ENCODE results near the gene SLC39A8. TPM values are rescaled to one million over a fixed set of nuclear protein-coding genes. Genes with fewer than 3 reads are reported as not detected.
"Not testable (repeated sequence)": the region's sequence is repeated elsewhere in the genome, so short reads cannot be mapped to it uniquely, and the experiment has no call there.

Gene SLC39A8
- total RNA-seq, 1 experiment from 2014 or later: 18.2 TPM

DNA sequence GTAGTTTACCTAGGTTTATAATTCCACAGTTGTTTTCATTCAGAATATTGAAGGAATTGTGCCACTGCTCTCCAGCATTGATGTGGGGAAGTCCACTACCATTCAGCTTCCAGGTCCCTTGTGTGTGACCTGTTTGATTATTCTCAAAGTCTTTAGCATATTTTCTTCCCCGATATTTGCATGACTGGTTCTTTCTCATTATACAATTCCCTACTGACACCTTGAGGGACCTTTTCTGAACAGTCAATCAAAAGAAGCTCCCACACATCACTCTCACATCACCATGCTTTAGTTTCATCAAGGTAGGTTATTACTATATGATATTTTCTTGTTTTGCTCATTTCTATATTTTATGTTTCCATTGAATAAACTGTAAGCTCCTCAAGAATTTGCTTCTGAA is 44.1 kb downstream of the SLC39A8 start:
- no peak for DNase-seq (ENCODE audit: low read depth)

GRCh38 chr4:102299354-102300107 is 45.8 kb downstream of the SLC39A8 start:
- peak; percentile 38 for DNase-seq (ENCODE audit: low read depth)

DNA sequence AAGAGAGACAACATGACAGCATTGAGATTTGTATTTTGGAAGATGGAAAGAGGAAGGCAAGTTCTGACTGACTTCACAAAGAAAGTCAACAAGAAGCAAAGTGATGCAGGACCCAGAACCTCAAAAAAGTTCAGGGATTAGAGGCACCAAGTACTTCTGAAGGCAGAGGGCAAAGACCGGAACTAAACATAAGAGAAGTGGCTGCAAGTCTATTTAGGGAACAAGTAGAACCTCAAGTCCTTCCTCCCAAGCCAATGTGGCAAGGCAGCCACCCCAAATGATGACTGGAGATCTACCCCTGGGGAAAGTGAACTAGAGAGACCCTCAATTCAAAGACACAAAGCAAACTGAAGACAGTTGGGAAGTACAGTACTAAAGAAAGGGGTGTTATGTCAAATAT is 46.6 kb downstream of the SLC39A8 start:
- DNase-seq (ENCODE audit: low read depth): no peak

DNA sequence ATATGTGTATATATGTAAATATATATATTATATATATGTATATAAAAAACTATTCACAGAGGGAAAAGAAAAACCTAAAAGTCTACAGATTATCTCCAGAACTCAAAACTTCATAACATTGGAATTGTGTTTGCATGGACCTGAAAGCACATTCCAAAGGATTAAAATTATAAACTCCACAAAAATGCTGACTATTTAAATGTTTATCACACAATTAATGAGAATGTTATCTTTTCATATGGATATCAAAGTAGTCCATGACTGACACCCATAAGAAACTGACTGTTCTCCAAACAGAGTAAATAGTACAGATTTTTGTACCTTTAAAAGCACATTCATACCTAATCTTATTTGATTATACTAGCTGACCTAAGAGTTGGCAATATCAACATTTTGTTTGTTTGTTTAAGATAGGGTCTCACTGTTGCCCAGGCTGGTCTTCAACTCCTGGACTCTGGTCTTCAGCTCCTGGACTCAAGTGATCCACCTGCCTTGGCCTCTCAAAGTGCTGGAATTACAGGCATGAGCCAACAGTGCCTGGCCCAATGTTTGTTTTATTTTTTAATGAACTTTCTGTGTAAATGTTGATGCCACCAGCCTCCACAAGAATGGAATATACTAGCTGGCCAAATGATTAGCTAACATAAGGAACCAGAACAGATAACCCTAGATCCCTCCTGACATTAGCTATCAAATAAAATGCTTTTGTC is 50.0 kb downstream of the SLC39A8 start:
- DNase-seq (ENCODE audit: low read depth): no peak

- DNase-seq (ENCODE audit: low read depth): no peak
Observed at GRCh38 chr4:102288497-102288896, 56.8 kb downstream of the SLC39A8 start.

DNA sequence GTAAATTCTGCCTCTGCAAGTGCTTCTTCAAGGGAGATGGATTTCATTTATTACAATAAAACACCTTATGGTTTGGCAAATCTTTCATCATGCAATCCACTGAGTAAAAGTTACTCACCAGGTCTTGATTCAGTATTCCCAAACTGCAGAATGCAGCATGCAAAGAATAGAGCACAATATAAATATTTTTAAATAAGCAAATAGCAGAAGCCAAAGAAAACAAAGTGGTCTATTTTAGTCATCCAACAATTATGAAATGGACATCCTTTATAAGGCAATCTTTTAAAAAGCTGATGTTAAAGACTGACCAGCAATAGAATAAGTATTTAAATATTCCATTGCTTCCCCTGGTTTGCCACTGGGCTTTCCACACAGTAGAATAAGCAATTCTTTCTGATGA is 59.5 kb downstream of the SLC39A8 start:
- DNase-seq (ENCODE audit: low read depth): peak; percentile 1

DNA sequence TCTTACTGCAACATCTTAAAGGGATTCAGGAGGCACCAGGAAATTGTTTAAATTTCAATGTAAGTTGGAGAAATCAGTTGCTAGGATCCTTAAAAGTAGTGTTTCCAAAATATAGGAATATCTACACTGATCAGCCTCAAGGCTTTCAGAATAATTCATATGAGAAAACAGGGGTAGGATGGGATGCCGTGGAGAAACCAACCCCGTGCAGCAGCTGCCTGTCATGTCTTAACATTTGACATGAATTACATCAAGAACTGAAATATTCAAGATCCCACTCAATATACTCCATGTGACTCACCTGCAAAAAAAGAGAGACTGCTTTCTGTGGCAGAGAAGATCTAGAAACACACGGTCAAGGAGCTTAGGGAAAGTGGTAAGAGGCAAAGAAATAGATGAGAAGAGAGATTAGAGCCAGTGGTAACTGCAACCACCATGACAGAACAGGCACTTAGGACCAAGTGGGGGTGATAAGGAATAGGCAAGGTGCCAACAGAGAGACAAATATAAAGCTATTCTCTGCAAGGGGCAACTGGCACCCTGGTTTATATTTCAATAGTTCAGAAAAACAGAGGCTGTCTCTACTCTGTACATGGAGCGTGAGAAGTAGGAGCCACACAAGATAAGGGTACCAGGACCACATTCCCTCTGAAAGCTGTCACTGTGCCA is 64.0 kb downstream of the SLC39A8 start:
- DNase-seq (ENCODE audit: low read depth): no peak

GRCh38 chr4:102273317-102273716 is 72.0 kb downstream of the SLC39A8 start:
- DNase-seq (ENCODE audit: low read depth): not testable (repeated sequence)

GRCh38 chr4:102272318-102272717 is 73.0 kb downstream of the SLC39A8 start:
- DNase-seq (ENCODE audit: low read depth): no peak

- DNase-seq (ENCODE audit: low read depth): no peak
Observed at GRCh38 chr4:102268355-102268754, 76.9 kb downstream of the SLC39A8 start.

DNA sequence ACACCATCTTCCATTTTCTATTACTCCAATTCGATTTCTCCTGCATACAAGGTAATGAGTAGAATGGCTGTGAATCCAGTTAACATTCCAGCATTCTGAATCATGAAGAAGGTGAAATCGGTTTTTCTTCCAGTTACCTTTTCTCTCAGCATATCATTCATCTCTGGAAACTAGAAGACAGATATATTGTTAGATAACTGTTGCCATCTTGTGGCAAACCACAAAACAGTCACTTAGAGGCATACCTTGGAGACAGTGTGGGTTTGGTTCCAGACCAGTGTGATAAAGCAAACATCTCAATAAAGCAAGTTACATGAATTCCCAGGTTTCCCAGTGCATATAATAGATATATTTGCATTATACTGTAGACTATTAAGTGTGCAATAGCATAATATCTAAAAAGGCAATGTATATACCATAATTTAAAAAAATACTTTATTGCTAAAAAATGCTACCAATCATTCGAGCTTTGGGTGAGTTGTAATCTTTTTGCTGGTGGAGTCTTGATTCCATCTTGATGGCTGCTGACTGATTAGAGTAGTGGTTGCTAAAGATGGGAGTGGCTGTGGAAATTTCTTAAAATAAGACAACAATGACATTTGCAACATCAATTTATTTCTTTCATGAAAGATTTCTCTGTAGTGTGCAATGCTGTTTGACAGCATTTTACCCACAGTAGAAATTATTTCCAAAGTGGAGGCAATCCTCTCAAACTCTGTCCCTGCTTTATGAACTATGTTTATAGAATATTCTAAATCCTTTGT is 82.1 kb downstream of the SLC39A8 start:
- DNase-seq (ENCODE audit: low read depth): peak; percentile 60

DNA sequence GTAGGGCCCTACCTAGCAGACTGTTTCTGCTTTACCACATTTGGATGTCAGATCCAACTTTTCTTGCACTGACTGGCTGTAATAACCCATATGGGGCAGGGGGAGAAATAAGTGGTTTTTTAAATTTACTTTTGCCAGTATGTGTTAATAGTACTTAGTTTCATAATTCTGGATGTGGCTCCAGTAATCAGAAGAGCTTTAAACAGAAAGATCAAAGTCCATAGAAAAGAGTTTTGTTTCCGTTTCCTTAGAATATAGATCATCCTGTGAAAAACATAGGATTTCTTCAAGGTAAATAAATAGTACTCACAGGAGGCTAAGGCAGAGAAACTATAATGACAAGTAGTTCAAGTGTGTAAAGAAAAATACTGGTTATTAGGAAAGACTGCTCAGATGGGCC is 85.6 kb downstream of the SLC39A8 start:
- DNase-seq (ENCODE audit: low read depth): no peak

DNA sequence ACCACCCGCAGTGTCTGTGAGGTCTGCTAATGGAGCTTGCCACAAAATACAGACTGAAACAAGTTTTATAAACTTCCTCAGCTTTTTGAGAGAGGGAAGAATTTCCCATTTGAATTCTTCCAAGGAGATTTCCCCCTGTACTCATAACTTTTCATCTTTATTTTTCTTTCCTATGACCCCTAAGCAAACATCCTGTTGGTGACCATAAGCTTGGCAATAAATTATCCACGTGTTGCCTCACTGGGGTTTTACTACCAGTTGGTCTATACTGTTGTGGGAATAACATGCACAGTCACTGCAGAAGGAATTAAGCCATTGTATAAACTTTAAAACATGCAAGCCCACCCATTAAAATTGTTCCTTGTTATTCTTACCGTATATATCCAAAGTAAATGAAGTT is 86.2 kb downstream of the SLC39A8 start:
- peak; percentile 1 for DNase-seq (ENCODE audit: low read depth)

- no peak for DNase-seq (ENCODE audit: low read depth)
Observed at GRCh38 chr4:102256321-102256720, 89.0 kb downstream of the SLC39A8 start.

- no peak for DNase-seq (ENCODE audit: low read depth)
Observed at GRCh38 chr4:102253860-102254259, 91.4 kb downstream of the SLC39A8 start.

- DNase-seq (ENCODE audit: low read depth): no peak
Observed at GRCh38 chr4:102252171-102252570, 93.1 kb downstream of the SLC39A8 start.

DNA sequence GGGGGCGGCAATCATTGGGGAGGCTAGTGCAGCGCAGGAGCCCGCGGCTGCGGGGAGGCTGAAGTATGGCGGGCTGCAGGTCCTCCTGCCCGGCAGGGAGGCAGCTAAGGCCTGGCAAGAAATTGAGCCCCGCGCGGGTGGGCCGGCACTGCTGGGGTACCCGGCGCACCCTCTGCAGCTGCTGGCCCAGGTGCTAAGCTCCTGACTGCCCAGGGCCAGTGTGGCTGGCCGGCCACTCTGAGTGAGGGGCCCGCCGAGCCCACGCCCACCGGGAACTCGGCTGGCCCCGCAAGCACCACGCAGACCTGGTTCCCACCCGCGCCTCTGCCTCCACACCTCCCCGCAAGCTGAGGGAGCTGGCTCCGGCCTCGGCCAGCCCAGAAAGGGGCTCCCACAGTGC is 94.9 kb downstream of the SLC39A8 start:
- no peak for DNase-seq (ENCODE audit: low read depth)

- peak; percentile 18 for DNase-seq (ENCODE audit: low read depth)
Observed at GRCh38 chr4:102247041-102247440, 98.2 kb downstream of the SLC39A8 start.

DNA sequence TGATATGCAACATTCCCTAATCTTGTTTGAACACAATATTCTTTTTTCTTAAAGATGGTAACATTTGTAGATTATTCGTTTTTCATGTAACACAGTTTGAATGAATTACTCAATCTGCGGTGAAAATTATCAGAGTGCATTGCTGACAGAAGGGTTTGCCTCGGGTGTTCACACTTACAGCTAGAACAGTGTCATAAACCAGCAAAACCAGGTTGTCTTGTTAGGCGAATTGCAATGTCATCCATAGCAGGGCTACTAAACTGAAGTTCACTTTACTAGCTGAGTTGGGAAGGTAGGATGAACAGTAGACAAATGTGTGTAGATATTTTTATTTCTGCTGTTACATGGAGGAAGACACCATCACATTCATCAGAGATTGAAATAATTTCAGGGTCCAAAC is 98.9 kb downstream of the SLC39A8 start:
- DNase-seq (ENCODE audit: low read depth): no peak

GRCh38 chr4:102244878-102245535 is 100.3 kb downstream of the SLC39A8 start:
- DNase-seq (ENCODE audit: low read depth): no peak

- DNase-seq (ENCODE audit: low read depth): not testable (repeated sequence)
Observed at GRCh38 chr4:102243296-102243695, 102.0 kb downstream of the SLC39A8 start.

All from M059J (cell line).